ENCODE measurements around the gene CR1L. TPM values are rescaled to one million over a fixed set of nuclear protein-coding genes. Genes with fewer than 3 reads are reported as not detected.
"Not testable (repeated sequence)": the region's sequence is repeated elsewhere in the genome, so short reads cannot be mapped to it uniquely, and the experiment has no call there.

CR1L gene
- total and polyA plus RNA-seq, 7 donors = 0.05 TPM; not detected in 6

DNA sequence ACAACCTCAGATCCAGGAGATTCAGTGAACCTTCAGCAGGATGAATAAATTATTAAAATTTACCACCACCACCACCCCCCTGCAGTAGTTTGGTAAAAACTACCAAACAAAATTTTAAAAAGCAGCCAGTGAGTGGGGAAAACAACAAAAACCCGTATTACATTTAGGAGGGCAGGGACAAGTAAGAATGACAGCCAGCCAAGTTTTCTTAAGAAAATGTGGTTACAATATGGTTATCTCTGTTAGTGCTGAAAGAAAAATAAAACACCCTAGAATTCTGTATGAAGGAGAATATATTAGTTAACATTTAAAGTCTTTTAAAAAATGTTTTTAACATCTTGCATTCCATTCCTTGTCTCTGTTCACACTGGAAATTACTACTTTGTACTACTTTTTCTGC is 121.6 kb downstream of the CR1L start:
- WGBS, 3 donors = 71 to 89% (median 78%) methylated on average over 1 of the region's 1 CpG
- Histone ChIP-seq H3K9me3 (peaks cover 4% of the 10 kb centered on the region), H3K4me1 (no peaks in the 10 kb centered on the region), H3K27ac (no peak overlapping the region), H3K4me3 (no peak overlapping the region), H3K36me3 (ENCODE audit: insufficient read depth in 1 of 2, low read depth in 1 of 2) (peaks cover 6 to 81% of the 10 kb centered on the region in 2 donors), H3K27me3 (ENCODE audit: insufficient read depth in 3 of 3, low read length in 2 of 3) (no peaks in the 10 kb centered on the region)
- no peak for TF ChIP-seq CTCF (IDR thresholded peaks at IDR 0.05)
- DNase-seq (no peak), ATAC-seq (no peak)
- intact Hi-C loops (cut with DNase I) = no loop called here

DNA sequence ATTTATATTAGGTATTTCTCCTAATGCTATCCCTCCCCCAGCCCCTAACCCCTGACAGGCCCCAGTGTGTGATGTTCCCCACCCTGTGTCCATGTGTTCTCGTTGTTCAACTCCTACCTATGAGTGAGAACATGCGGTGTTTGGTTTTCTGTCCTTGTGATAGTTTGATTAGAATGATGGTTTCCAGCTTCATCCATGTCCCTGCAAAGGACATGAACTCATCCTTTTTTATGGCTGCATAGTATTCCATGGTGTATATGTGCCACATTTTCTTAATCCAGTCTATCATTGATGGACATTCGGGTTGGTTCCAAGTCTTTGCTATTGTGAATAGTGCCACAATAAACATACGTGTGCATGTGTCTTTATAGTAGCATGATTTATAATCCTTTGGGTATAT is 125.6 kb downstream of the CR1L start:
- ATAC-seq; H3K27me3 ChIP-seq (ENCODE audit: insufficient read depth in 3 of 3, low read length in 2 of 3); DNase-seq; H3K9me3 ChIP-seq; H3K27ac ChIP-seq; H3K4me3 ChIP-seq; H3K4me1 ChIP-seq; intact Hi-C loops (cut with DNase I): not testable (repeated sequence)
- peaks cover 3 to 45% of the 10 kb centered on the region in 2 donors for H3K36me3 ChIP-seq (ENCODE audit: insufficient read depth in 1 of 2, low read depth in 1 of 2)
- 93 to 100% (median 98%) methylated on average over 3 of the region's 4 CpGs for WGBS, 3 donors

Other genes starting within 250 kb of the CR1L start
- under 1 TPM in 2 of 4 donors, not detected in 2; 0.24 to 0.27 TPM for gene CR2, start 190.8 kb upstream of the CR1L start, total RNA-seq
- under 1 TPM in 2 of 3 donors, not detected in 1; 0.01 to 0.08 TPM for gene CR2, start 190.8 kb upstream of the CR1L start, polyA plus RNA-seq
- gene CR1, start 149.0 kb upstream of the CR1L start, total RNA-seq = 1 to 10 TPM in 3 of 4 donors, under 1 TPM in 1; 0.87 to 3.9 (median 1.4) TPM
- under 1 TPM; 0.08 to 0.13 (median 0.08) TPM for gene CR1, start 149.0 kb upstream of the CR1L start, polyA plus RNA-seq
- gene CD46, start 106.9 kb downstream of the CR1L start, total RNA-seq = 10 to 100 TPM; 43.5 to 55.3 (median 47.4) TPM
- 10 to 100 TPM; 33.9 to 66.3 (median 34.5) TPM for gene CD46, start 106.9 kb downstream of the CR1L start, polyA plus RNA-seq

Data from psoas muscle (tissue), 8 donors.